Activated CD8-positive, alpha-beta T cell treated with anti-CD3 and anti-CD28 coated beads for 36 hours (primary cell): ENCODE results near the gene TRA2B. TPM values are rescaled to one million over a fixed set of nuclear protein-coding genes. Genes with fewer than 3 reads are reported as not detected.

ENCODE experiments used
- ATAC-seq: fragments of 200-7000 bp; cut with Tn5 transposase; one replicate; pipeline ENCODE4 v1.10.0; 2021; ENCODE audit warnings: mild to moderate bottlenecking, moderate library complexity
- CTCF ChIA-PET: fragments of 350-600 bp; sonication (Branson Sonifier 250); formaldehyde crosslinking; loops from one replicate; lab custom pipeline; 2021; ENCODE audit warnings: antibody characterized with exemption; lab: Charles Lee
- POLR2A ChIA-PET: fragments of 350-600 bp; sonication (Branson Sonifier 250); formaldehyde crosslinking; loops from one replicate; lab custom pipeline; 2021; ENCODE audit warnings: antibody characterized with exemption; lab: Charles Lee
- DNase-seq: peaks from one replicate; pipeline ENCODE4 v3.0.0-alpha.2; 2020
- H3K27ac Mint-ChIP-seq: one replicate; pipeline ENCODE4 v1.8.0; 2021; ENCODE audit warnings: mild to moderate bottlenecking, mixed read lengths
- H3K27me3 Mint-ChIP-seq: one replicate; pipeline ENCODE4 v1.8.0; 2021; ENCODE audit warnings: mixed read lengths
- H3K36me3 Mint-ChIP-seq: one replicate; pipeline ENCODE4 v1.8.0; 2021; ENCODE audit warnings: low read depth, mixed read lengths
- H3K4me1 Mint-ChIP-seq: one replicate; pipeline ENCODE4 v1.8.0; 2021; ENCODE audit warnings: low read depth, mixed read lengths
- H3K4me3 Mint-ChIP-seq: one replicate; pipeline ENCODE4 v1.8.0; 2021; ENCODE audit warnings: mild to moderate bottlenecking, moderate library complexity, mixed read lengths
- H3K9me3 Mint-ChIP-seq: one replicate; pipeline ENCODE4 v1.8.0; 2021; ENCODE audit warnings: mixed read lengths
- intact Hi-C: fragments of 100-400 bp; cut with micrococcal nuclease; formaldehyde crosslinking; loops from one replicate; pipeline ENCODE4 v1.10.0; 2022
- total RNA-seq, 2 experiments: library from RNA; stranded (reverse); gene quantifications; one replicate each; pipeline ENCODE4 v1.2.3, GENCODE V29; 2021
- TF ChIP-seq, protein P1 (sequence below): fragments of 200-600 bp; IDR thresholded peaks from one replicate; pipeline ENCODE4 v1.8.0; 2022; ENCODE audit warnings: antibody characterized with exemption, mild to moderate bottlenecking

Gene TRA2B
- total RNA-seq, 2 experiments from 2014 or later, result 210 to 219 TPM

DNA sequence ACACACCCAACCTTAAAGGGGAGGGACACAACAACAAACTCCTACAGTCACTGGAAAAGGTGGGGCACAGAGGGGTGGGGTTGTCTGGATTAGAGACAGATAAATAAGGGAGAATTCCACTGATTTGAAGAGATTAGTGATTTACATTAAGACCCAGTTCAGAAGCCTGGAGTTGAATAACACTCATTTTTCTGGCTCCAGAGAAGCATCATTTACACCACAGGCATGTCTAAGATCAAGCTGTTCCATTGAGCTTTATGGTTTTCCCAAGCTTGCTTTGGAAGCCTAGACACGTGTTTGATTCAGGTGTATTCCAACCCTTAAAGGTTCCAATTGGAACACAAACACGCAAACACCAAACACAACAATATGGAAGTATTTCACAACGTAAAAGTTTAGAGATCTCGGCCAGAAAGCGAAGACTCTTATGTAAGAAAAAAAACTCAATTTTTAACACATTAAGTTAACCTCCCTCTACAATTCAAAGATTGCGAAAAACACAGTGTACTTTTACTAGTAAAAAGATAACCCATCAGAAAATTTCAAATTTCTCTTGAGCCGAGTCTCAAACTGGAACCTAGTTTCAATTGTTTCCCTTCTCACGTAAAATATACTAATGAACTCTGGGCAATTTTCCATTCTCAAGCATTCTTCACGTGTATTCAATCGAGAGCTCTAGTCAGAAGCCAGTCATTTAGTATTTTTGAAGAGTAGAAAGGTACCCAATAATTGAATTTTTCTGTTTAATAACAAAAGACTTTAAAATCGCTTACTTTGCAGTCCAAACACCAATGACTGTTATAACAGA lies 2.1 kb downstream of the TRA2B start:
- H3K36me3 Mint-ChIP-seq, result peaks cover 74% of the 10 kb centered on the region
- intact Hi-C loops, result loop anchor here (5.0 kb wide), 1 partner anchor 852 kb away; no protein-coding TSS in a partner anchor
- ChIA-PET POLR2A (interaction anchor here (0.9 to 3.9 kb wide), 13 partner anchors 11 to 871 kb away, joined by 3 to 144 read pairs (median 12); partner anchors contain the start of genes DNAJB11, EIF4A2 and RFC4), CTCF (interaction anchor here (1.0 kb wide), 1 partner anchor 10 kb away, joined by 3 read pairs; no protein-coding TSS in a partner anchor)
- no peak for ATAC-seq
- H3K27ac Mint-ChIP-seq, result peak overlapping the region; percentile 100
- DNase-seq, result no peak
- H3K27me3 Mint-ChIP-seq, result peaks cover 3% of the 10 kb centered on the region
- H3K4me1 Mint-ChIP-seq, result peaks cover 31% of the 10 kb centered on the region
- peak overlapping the region; percentile 100 for H3K4me3 Mint-ChIP-seq
- TF ChIP-seq, protein P1, sequence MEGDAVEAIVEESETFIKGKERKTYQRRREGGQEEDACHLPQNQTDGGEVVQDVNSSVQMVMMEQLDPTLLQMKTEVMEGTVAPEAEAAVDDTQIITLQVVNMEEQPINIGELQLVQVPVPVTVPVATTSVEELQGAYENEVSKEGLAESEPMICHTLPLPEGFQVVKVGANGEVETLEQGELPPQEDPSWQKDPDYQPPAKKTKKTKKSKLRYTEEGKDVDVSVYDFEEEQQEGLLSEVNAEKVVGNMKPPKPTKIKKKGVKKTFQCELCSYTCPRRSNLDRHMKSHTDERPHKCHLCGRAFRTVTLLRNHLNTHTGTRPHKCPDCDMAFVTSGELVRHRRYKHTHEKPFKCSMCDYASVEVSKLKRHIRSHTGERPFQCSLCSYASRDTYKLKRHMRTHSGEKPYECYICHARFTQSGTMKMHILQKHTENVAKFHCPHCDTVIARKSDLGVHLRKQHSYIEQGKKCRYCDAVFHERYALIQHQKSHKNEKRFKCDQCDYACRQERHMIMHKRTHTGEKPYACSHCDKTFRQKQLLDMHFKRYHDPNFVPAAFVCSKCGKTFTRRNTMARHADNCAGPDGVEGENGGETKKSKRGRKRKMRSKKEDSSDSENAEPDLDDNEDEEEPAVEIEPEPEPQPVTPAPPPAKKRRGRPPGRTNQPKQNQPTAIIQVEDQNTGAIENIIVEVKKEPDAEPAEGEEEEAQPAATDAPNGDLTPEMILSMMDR, result no peak
- peaks cover 3% of the 10 kb centered on the region for H3K9me3 Mint-ChIP-seq

DNA sequence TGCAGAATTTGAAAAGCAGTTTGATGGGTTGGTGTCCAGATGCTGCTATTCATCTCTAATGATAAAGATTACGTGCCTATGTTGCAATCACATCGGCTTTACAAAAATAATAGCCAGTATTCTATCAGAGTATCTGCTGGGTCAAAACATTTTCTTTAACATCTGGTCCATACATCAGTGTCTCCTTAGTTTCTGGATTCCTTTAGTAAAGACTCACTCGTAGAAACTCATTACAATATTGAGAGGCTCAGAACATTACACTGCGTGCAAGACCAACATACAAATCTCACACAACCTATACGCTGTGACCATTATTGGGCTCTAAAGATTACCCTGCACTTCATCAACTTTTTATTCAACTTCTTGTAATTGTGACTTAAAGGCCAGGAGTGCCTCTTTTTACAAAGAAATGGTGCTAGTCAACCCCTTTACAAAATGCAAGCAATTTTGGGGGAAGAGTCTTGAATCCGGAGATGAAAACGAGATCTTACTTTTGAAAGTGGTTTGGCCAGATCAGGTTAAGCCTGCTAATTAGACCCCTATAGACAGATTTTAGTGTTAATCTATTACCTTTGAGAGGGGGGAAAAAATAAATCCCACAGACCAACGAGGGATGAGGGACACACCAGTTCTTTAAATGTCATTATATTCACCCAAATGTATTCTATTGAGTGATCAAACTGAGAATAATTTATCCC lies 2.9 kb downstream of the TRA2B start:
- DNase-seq (no peak), ATAC-seq (no peak)
- peaks cover 81% of the 10 kb centered on the region for H3K36me3 Mint-ChIP-seq
- peak overlapping the region; percentile 100 for H3K4me3 Mint-ChIP-seq
- peaks cover 3% of the 10 kb centered on the region for H3K27me3 Mint-ChIP-seq
- H3K27ac Mint-ChIP-seq, result peak overlapping the region; percentile 100
- TF ChIP-seq, protein P1, result no peak
- peaks cover 39% of the 10 kb centered on the region for H3K4me1 Mint-ChIP-seq
- CTCF ChIA-PET, result interaction anchor here (0.9 to 1.0 kb wide), 2 partner anchors 9 to 850 kb away, joined by 3 to 7 read pairs; no protein-coding TSS in a partner anchor
- H3K9me3 Mint-ChIP-seq, result peaks cover 3% of the 10 kb centered on the region
- POLR2A ChIA-PET, result interaction anchor here (0.8 to 3.9 kb wide), 16 partner anchors 10 to 872 kb away, joined by 3 to 144 read pairs (median 8); partner anchors contain the start of genes DNAJB11, EIF4A2 and RFC4
- intact Hi-C loops, result loop anchor here (5.0 kb wide), 1 partner anchor 852 kb away; no protein-coding TSS in a partner anchor

DNA sequence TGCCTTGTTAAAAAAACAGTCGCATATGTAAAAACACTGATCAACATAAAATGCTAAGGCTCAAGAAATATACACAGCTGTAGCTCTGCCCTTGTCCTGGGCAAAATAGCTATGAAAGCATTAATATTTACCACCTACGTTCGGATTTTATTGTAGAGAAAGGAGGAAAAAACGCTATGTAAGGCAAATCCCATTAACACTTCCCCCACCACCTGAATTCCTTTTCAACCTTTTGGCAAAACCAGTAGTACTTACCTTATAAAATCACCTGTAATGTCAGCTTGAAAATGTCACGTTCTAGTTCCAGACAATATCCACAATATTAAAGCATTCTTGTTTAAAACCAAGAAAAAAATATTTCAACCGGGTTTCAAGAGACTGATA lies 3.6 kb downstream of the TRA2B start:
- H3K9me3 Mint-ChIP-seq, result peaks cover 3% of the 10 kb centered on the region
- DNase-seq (no peak), ATAC-seq (no peak)
- peaks cover 1% of the 10 kb centered on the region for H3K27me3 Mint-ChIP-seq
- H3K4me1 Mint-ChIP-seq, result peaks cover 46% of the 10 kb centered on the region
- peaks cover 89% of the 10 kb centered on the region for H3K36me3 Mint-ChIP-seq
- TF ChIP-seq, protein P1, result no peak
- POLR2A ChIA-PET, result interaction anchor here (0.8 to 3.9 kb wide), 8 partner anchors 10 to 856 kb away, joined by 3 to 46 read pairs (median 4); partner anchors contain the start of genes DNAJB11 and EIF4A2
- H3K27ac Mint-ChIP-seq, result peak overlapping the region; percentile 100
- CTCF ChIA-PET, result interaction anchor here (0.9 to 1.0 kb wide), 2 partner anchors 9 to 850 kb away, joined by 3 to 7 read pairs; no protein-coding TSS in a partner anchor
- intact Hi-C loops, result no loop called here
- H3K4me3 Mint-ChIP-seq, result peak overlapping the region; percentile 100

GRCh38 chr3:185933374-185934173 lies 4.2 kb downstream of the TRA2B start:
- TF ChIP-seq, protein P1, result no peak
- POLR2A ChIA-PET, result interaction anchor here (0.9 to 3.9 kb wide), 9 partner anchors 9 to 850 kb away, joined by 3 to 46 read pairs (median 5); partner anchors contain the start of genes DNAJB11 and EIF4A2
- peak overlapping the region; percentile 100 for H3K4me3 Mint-ChIP-seq
- intact Hi-C loops, result no loop called here
- ATAC-seq, result no peak
- peaks cover 52% of the 10 kb centered on the region for H3K4me1 Mint-ChIP-seq
- no peaks in the 10 kb centered on the region for H3K27me3 Mint-ChIP-seq
- H3K9me3 Mint-ChIP-seq, result peaks cover 3% of the 10 kb centered on the region
- no peak for DNase-seq
- H3K27ac Mint-ChIP-seq, result peak overlapping the region; percentile 100
- CTCF ChIA-PET, result interaction anchor here (0.9 to 10.4 kb wide), 4 partner anchors 10 to 851 kb away, joined by 3 to 93 read pairs (median 3); no protein-coding TSS in a partner anchor
- peaks cover 92% of the 10 kb centered on the region for H3K36me3 Mint-ChIP-seq
